Vagina (tissue), 2 donors: ENCODE results near the gene KCNC4.

Source experiments
- CTCF ChIP-seq, 3 experiments: fragments of 450-650 bp in 2 of 3; fragments of 200-600 bp in 1 of 3; sonication (generic) in 1 of 3; IDR thresholded peaks; one replicate each; pipeline ENCODE4 v1.5.1; 2017 to 2019; ENCODE audit warnings: antibody characterized with exemption in 3 of 3, mild to moderate bottlenecking in 2 of 3, moderate library complexity in 2 of 3
- POLR2A ChIP-seq, 2 donors: fragments of 450-650 bp; IDR thresholded peaks; one replicate each; pipeline ENCODE4 v1.6.1; 2017; ENCODE audit warnings: antibody characterized with exemption in 2 of 2, mild to moderate bottlenecking in 2 of 2, moderate library complexity in 2 of 2
- POLR2AphosphoS5 ChIP-seq, 2 donors: sonication (generic); formaldehyde crosslinking; IDR thresholded peaks; one replicate each; pipeline ENCODE4 v1.9.0; 2017; ENCODE audit warnings: antibody characterized with exemption in 2 of 2, mild to moderate bottlenecking in 2 of 2, low read depth in 1 of 2; ENCODE audit not compliant: insufficient read depth in 1 of 2

GRCh38 chr1:110228381-110228780 lies 18.3 kb downstream of the KCNC4 start:
- TF ChIP-seq CTCF (IDR thresholded peaks at IDR 0.05) (no peak), POLR2A (IDR thresholded peaks at IDR 0.05) (no peak), POLR2AphosphoS5 (IDR thresholded peaks at IDR 0.05; ENCODE audit: insufficient read depth in 1 of 2, low read depth in 1 of 2) (no peak)
